GM18505 (cell line): ENCODE data around the gene ABCC5.
"Not testable (repeated sequence)": the region's sequence is repeated elsewhere in the genome, so short reads cannot be mapped to it uniquely, and the experiment has no call there.

Experiments
- ATAC-seq: cut with Tn5 transposase; IDR thresholded peaks from one replicate; pipeline ENCODE4 v1.9.1; 2021; ENCODE audit not compliant: unreplicated experiment
- POLR2A ChIP-seq: IDR thresholded peaks from 4 replicates; pipeline ENCODE4 v1.6.1; 2011; ENCODE audit warnings: borderline replicate concordance; ENCODE audit not compliant: insufficient read depth, insufficient read length; ENCODE audit errors: extremely low read depth

The ABCC5 gene

DNA sequence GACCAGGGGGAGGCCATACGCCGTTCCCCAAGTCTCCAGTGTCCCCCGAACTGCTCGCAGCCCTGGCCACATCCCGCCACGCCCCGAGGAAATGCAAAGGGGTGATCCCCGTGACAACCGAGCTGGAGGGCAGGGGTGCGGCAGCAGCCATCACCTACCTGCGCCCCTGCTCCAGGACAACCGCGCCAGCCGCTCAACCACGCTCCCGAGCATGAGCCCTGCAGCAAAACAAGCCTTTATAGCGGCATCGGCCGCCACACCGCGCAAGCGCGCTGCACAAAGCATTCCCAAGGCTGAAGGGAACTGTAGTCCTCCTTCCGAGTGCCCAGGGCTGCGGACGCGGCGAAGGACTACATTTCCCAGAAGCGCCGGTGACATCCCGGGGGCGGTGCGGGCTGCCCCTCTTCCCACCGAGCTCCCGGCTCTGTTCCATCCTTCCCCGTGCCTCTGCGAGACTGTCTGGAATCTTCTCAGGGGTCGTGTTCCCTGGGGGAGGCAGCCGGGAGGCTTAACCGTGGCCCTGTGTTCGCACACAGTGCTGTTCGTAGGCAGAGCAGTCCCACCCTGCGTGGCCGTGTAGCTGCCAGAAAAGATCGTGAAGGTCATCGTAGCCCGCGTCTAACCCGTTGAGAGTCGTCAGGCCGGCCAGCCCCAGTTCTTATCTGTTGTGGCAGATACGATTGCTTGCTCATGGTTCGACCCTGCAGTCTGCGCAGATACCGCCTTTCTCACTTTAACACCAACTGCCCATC is at the start of gene ABCC5:
Gene ABCC5 (minus strand): TSS at position 213 of the 752 bp plus-strand sequence. CDS start 3,492 bp downstream, outside the sequence.
- peak; percentile 55 for TF ChIP-seq POLR2A
- ATAC-seq = peak; percentile 94

DNA sequence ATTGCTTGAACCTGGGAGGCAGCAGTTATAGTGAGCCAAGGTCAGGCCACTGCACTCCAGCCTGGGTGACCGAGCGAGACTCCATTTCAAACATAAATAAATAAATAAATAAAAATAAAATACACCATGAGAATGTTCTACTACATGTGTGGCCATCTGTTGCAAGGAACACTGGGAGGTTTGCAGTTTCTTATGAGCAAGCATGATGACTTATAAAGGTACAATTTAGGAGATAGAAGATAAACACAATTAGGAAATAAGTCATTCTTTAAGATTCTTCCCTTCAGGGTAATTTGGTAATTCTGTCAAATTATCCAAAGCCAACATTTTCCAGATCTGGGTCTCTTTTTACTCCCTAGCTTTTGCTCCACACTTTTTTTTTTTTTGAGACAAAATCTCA is 48.5 kb upstream of the ABCC5 start:
- ATAC-seq = no peak
- no peak for TF ChIP-seq POLR2A

DNA sequence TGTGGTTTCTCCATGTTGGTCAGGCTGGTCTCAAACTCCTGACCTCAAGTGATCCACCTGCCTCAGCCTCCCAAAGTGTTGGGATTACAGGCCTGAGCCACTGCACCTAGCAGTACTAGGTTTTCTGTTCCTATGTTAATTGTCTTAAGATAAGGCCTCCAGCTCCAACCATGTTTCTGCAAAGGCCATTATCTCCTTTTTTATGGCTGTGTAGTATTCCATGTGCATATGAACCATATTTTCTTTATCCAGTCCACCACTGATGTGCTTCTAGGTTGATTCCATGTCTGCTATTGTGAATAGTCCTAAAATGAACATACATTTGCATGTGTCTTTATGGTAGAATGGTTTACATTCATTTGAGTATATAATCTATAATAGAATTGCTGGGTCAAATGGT is 45.0 kb upstream of the ABCC5 start:
- no peak for ATAC-seq
- no peak for TF ChIP-seq POLR2A

DNA sequence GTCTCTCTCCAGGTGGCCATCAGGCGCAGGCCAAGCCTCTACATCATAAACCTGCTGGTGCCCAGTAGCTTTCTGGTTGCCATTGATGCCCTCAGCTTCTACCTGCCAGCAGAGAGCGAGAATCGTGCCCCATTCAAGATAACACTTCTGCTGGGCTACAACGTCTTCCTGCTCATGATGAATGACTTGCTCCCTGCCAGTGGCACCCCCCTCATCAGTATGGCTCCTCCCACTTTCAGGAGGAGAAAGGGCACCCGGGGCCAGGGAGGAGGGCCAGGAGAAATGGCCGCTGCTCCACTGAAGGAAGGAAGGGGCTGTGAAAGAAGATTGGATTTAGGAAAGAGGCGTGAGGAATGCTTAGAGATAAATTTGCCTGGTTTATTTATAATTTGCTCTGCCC is 41.7 kb upstream of the ABCC5 start:
- no peak for ATAC-seq
- TF ChIP-seq POLR2A = no peak

DNA sequence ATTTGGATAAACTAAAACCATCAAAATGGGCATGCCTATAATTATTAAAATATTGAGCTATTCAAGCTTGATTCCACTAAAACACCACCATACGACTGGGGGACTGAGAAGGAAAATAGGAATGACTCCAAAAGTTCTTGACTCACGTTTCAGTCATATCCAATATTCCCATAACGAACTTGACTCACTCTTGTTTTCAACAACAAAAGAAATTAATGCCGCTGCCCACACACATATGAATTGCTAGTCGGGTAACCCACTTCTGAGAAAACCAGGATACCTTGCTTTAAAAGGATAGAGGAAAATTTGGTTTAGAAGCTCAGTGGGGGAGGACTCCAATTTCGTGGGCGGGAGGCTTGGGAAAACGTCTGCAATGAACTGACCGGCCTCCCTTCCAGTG is 40.3 kb upstream of the ABCC5 start:
- no peak for TF ChIP-seq POLR2A
- ATAC-seq = no peak

DNA sequence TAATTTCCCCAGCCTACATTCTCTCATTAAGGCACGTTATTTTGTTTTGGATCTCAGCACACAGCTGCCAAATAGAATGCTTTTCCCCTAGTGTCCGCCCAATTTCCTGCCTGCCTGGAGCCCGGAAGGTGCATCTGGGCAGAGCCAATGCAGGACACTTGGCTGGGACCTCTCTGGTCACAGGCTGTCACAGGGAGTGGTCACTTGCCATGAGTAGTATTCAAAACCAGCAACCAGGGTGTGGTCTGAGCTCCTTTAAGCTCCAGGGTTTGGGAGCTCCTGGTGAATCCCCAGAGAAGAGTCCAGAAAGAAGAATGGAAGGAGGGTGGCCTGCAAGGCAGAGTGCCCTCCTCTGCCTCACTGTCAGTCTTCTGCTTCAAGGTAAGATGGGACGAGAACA is 35.1 kb upstream of the ABCC5 start, which contains the start of gene HTR3C:
Gene HTR3C (plus strand): TSS at position 281 of the 400 bp plus-strand sequence. CDS start 34 bp downstream, at position 315.
- ATAC-seq = no peak

DNA sequence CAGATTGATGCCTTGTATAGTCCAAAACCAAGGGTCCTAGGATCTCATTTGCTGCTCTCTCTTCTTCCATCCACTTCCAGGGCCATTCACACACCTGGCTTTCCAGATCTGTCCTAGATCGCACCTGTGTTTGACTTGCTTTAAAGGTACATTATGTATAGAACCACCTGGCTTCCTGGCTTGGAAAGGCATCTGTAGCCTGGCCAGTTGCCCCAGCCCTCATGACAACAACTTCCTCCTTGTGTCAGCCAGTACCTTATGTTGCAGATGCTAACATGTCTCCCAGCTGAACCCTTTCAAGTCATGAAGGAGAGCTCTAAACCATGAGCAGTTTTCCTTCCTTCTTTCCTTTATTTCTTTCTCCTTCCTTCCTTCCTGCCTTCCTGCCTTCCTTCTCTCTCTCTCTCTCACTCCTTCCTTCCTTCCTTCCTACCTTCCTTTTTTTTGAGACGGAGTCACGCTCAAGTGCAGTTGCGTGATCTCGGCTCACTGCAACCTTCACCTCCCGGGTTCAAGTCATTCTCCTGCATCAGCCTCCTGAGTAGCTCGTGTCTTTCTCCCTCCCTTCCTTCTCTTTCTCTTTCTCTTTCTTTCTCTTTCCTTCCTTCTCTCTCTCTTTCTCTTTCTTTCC is 32.6 kb upstream of the ABCC5 start:
- ATAC-seq = no peak
- no peak for TF ChIP-seq POLR2A

More for the DNA sequence above, 35.1 kb upstream of the ABCC5 start, which contains the start of gene HTR3C:
- TF ChIP-seq POLR2A = no peak

DNA sequence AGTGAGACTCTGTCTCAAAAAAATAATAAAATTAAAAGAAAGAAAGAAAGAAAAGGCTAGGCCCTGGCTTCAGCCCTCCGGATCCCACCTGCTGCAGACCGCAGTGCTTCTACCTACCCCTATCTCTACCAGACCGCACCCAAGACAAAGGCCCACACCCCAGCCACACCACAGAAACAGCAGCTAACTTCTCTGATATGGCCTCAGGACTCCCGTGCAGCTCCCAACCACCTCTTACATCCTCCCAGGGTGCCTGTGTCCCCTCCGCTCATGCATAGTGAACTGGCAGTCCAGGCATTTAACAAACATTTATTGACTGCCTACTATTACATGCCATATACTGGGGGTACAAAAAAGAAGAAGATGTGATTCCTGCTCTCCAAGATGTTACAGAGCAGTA is 28.3 kb upstream of the ABCC5 start:
- no peak for TF ChIP-seq POLR2A
- ATAC-seq = no peak

DNA sequence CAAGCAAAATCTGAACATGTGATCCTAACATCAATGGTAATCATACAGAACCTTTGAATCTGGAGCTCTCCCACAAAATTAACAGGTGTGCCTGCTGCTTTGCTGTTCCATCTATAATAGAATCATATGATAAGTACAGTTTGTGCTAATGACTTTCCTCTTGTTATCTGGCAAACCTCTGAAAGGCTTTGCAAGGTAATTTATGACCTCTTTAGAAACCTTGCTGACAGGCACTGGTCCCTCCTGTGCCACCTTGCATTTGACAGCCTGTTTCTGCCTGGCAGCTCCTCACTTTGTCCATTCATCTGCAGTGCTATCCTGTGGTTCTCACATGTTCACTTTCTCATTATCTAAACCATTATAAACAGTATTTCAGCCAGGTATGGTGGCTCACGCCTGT is 24.9 kb upstream of the ABCC5 start:
- ATAC-seq = no peak
- no peak for TF ChIP-seq POLR2A

DNA sequence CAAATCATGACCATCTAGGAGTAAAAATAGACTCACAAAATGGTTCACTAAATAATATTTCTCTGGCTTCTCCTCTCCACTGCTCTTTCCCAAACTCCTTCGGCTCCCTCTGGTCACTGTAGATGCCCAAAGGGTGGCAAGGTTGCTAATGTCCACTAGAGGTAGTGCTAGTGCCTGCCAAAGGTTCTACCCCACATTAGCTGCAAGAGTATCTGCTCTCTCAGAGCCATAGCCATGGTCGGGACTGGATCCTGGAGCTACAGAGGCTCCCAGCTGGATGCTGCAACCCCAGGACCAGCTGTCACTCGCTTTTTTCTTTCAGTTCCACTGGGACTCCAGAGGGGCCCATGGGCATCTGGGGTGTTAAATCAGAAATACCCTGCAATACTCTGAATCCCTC is 22.3 kb upstream of the ABCC5 start:
- no peak for TF ChIP-seq POLR2A
- ATAC-seq = no peak

DNA sequence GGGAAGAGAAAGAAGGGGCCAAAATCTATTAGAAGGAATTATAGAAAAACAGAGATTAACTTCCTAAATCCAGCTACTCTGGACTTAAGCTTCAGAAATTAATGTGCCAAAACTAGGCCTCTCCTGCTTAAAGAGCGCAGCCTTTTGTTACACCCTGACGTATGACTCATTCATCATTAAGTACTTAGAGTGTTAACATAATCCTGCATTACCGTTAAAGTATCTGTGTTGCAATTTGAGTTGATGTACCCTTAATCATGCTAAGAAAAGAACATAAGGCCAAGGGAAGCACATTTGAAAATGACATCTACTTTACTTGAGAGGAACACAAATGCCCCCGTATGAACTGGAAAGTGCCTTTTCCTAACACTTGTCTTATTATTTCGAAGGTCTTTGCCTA is 21.7 kb upstream of the ABCC5 start:
- no peak for ATAC-seq
- TF ChIP-seq POLR2A = no peak

DNA sequence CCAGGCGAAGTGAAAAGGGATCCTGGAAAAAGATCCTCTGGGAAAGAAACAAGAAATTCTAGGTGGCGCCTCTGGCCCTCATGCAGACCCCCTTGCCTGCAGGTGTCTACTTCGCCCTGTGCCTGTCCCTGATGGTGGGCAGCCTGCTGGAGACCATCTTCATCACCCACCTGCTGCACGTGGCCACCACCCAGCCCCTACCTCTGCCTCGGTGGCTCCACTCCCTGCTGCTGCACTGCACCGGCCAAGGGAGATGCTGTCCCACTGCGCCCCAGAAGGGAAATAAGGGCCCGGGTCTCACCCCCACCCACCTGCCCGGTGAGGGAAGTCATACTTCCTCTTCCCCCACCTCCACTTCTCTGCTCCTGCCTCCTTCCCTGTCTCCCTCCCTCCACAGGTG is 20.6 kb upstream of the ABCC5 start:
- ATAC-seq = not testable (repeated sequence)

DNA sequence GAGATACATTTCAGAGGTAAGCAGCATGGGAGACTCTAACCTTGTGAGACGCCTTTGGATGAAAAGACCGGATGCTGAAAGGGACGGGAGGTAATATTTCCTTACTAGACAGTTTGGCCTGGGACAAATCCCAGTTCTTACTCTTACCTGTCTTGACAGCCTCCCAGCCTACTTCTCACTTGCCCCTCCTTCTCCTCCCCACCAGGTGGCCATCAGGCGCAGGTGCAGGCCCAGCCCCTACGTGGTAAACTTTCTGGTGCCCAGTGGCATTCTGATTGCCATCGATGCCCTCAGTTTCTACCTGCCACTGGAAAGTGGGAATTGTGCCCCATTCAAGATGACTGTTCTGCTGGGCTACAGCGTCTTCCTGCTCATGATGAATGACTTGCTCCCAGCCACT is 20.1 kb upstream of the ABCC5 start:
- TF ChIP-seq POLR2A = no peak
- no peak for ATAC-seq

DNA sequence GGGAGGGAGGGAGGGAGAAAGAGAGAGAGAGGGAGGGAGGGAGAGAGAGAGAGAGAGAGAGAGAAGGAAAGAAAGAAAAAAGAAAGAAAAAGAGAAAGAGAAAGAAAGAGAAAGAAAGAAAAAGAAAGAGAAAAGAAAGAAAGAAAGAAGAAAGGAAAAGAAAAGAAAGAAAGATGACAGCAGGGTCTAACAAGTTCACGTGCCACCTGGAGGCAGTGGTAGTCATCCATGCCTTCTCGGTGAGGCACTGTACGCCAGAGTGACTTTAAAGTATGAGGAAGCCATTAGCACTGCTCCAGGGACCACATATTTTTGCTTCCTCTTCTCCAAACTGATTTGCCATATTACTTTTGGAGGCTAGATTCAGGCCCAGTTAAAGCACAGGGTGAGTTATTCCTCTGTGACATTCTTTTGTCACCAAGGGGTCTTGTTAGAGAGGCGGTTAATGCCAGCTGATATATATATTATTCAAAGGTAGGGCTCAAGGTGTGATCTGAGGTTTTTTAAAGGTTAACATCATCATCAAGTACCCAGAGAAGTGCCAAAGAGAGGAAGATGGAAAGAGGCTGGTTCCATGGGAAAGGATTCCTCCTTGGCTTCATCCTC is 13.6 kb upstream of the ABCC5 start, which contains the start of gene HTR3D:
Gene HTR3D (plus strand): TSS at position 556 of the 606 bp plus-strand sequence. CDS start 0 bp downstream, at position 556.
- TF ChIP-seq POLR2A = no peak
- no peak for ATAC-seq

DNA sequence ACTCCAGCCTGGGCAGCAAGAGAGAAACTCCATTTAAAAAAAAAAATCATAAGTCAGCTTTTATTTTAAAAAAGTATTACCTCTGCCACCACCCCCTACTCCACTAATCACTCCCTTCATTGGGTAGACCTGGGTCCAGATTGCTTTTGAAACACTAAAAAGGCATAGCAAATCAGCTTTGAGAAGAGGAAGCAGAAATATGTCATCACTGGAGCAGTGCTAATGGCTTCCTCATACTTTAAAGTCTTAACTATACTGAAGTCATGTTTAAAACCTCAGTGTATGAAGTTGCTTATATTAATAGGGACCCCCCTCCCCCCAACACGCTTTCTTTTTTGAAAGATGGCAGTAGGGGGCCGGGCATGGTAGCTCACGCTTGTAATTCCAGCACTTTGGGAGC is 12.9 kb upstream of the ABCC5 start:
- ATAC-seq = no peak
- TF ChIP-seq POLR2A = no peak

DNA sequence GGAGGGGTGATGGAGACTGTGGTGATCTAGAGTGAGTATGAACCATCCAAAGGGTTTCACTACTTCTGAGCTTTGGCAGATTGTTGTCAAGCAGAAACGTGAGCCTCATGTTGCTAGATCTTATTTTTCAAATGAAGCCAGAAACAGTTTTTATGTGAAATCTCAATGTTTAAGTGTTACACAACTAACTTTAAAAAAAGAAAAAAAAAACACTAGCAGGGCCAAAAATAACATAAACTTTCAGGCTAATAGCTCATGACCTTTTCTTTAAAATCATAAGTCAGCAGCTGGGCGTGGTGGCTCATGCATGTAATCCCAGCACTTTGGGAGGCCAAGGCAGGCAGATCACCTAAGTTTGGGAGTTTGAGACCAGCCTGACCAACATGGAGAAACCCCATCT is 11.8 kb upstream of the ABCC5 start:
- no peak for TF ChIP-seq POLR2A

DNA sequence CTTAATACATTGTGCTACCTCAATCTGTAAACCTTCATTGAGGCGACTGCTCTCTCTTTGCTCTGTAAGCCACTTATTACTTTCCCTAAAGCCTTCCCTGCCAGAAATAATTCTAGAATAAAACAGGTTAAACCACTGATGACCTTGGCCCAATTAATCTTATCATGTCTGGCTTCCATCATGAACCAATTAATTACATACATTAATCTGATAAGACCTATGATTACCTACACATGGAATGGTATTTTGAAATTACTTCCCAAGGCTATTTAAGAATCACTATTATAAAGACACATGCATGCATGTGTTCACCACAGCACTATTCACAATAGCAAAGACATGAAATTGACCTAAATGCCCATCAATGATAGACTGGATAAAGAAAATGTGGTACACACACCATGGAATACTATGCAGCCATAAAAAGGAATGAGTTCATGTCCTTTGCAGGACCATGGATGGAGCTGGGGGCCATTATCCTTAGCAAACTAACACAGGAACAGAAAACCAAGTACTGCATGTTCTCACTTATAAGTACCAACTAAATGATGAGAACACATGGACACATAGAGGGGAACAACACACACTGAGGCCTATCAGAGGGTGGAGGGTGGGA is 10.7 kb upstream of the ABCC5 start:
- not testable (repeated sequence) for ATAC-seq

More for the DNA sequence above, 11.8 kb upstream of the ABCC5 start:
- no peak for ATAC-seq

DNA sequence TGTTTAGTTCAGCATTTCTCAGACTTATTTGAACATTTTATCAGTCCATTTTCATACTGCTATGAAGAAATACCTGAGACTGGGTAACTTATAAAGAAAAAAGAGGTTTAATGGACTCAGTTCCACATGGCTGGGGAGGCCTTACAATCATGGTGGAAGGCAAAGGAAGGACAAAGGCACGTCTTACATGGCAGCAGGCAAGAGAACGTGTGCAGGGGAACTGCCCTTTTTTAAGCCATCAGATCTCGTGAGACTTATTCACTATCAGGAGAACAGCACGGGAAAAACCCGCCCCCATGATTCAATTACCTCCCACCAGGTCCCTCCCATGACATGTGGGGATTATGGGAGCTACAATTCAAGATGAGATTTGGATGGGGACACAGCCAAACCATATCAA is 7.6 kb upstream of the ABCC5 start:
- ATAC-seq = not testable (repeated sequence)
